ENCODE data around the gene BPIFB3. TPM values are rescaled to one million over a fixed set of nuclear protein-coding genes. Genes with fewer than 3 reads are reported as not detected.
"Not testable (repeated sequence)": the region's sequence is repeated elsewhere in the genome, so short reads cannot be mapped to it uniquely, and the experiment has no call there.

BPIFB3 gene
- total RNA-seq, 1 experiment from 2014 or later, result not detected

- intact Hi-C loops (cut with micrococcal nuclease; ENCODE audit: unreplicated experiment), result no loop called here
- no peak for DNase-seq (ENCODE audit: low read depth, low spot score)
- TF ChIP-seq TCF7L2 (IDR thresholded peaks at IDR 0.05; ENCODE audit: low read depth, low read length) (no peak), CTCF (IDR thresholded peaks at IDR 0.05) (no peak), REST (IDR thresholded peaks at IDR 0.05; ENCODE audit: insufficient read depth in 1 of 2, low read depth in 2 of 2, low read length in 1 of 2) (no peak), POLR2AphosphoS5 (IDR thresholded peaks at IDR 0.05; ENCODE audit: low read depth, low read length) (no peak), SIN3A (IDR thresholded peaks at IDR 0.05; ENCODE audit: borderline replicate concordance, insufficient read depth, low read depth, low read length) (no peak)
- Histone ChIP-seq H3K9me3 (ENCODE audit: control insufficient read depth, insufficient read depth, low read depth, low read length) (no peaks in the 10 kb centered on the region), H3K4me1 (ENCODE audit: control insufficient read depth, insufficient read depth, low read length) (no peaks in the 10 kb centered on the region), H3K27me3 (ENCODE audit: control insufficient read depth, insufficient read depth, low read length) (no peaks in the 10 kb centered on the region), H3K4me3 (ENCODE audit: low read depth in 2 of 2, low read length in 2 of 2) (no peak overlapping the region), H3K36me3 (ENCODE audit: control insufficient read depth, insufficient read depth, low read length) (no peaks in the 10 kb centered on the region), H3K27ac (ENCODE audit: low read length) (no peak overlapping the region)
- ChIA-PET POLR2A (no interaction called here), CTCF (interaction anchor here (0.5 kb wide), 1 partner anchor 1564 kb away, joined by 6 read pairs; no protein-coding TSS in a partner anchor)
- no peak for ATAC-seq
- BruUV-seq (replicated peaks), result no TSS peak
- in situ Hi-C loops (cut with HindIII; ENCODE audit: low pct_unique_long_range_greater_than_20kb, low sequenced_read_pairs), result no loop called here
These were observed 67.2 kb downstream of the BPIFB3 start for GRCh38 chr20:33120934-33121333.

- POLR2A ChIA-PET; in situ Hi-C loops (cut with HindIII; ENCODE audit: low pct_unique_long_range_greater_than_20kb, low sequenced_read_pairs); H3K36me3 ChIP-seq (ENCODE audit: control insufficient read depth, insufficient read depth, low read length): not testable (repeated sequence)
These were observed 68.6 kb downstream of the BPIFB3 start for GRCh38 chr20:33122297-33122696.

More at GRCh38 chr20:33122297-33122696, 68.6 kb downstream of the BPIFB3 start:
- H3K4me1 ChIP-seq (ENCODE audit: control insufficient read depth, insufficient read depth, low read length); H3K9me3 ChIP-seq (ENCODE audit: control insufficient read depth, insufficient read depth, low read depth, low read length); ATAC-seq; intact Hi-C loops (cut with micrococcal nuclease; ENCODE audit: unreplicated experiment); H3K27ac ChIP-seq (ENCODE audit: low read length); DNase-seq (ENCODE audit: low read depth, low spot score); CTCF ChIA-PET; BruUV-seq (replicated peaks); H3K4me3 ChIP-seq (ENCODE audit: low read depth in 2 of 2, low read length in 2 of 2); H3K27me3 ChIP-seq (ENCODE audit: control insufficient read depth, insufficient read depth, low read length): not testable (repeated sequence)

Other genes with a start within 250 kb of the BPIFB3 start
- 160 TPM for gene MAPRE1, start 233.9 kb upstream of the BPIFB3 start, total RNA-seq (2021; ENCODE audit: unreplicated experiment)
- gene EFCAB8, start 195.0 kb upstream of the BPIFB3 start, total RNA-seq (2021; ENCODE audit: unreplicated experiment), result 1.1 TPM
- gene SUN5, start 49.5 kb upstream of the BPIFB3 start, total RNA-seq (2021; ENCODE audit: unreplicated experiment), result not detected
- not detected for gene BPIFB2, start 46.2 kb upstream of the BPIFB3 start, total RNA-seq (2021; ENCODE audit: unreplicated experiment)
- gene BPIFB6, start 22.3 kb upstream of the BPIFB3 start, total RNA-seq (2021; ENCODE audit: unreplicated experiment), result not detected
- gene BPIFB4, start 25.7 kb downstream of the BPIFB3 start, total RNA-seq (2021; ENCODE audit: unreplicated experiment), result not detected
- gene BPIFA2, start 114.3 kb downstream of the BPIFB3 start, total RNA-seq (2021; ENCODE audit: unreplicated experiment), result not detected
- not detected for gene BPIFA3, start 163.4 kb downstream of the BPIFB3 start, total RNA-seq (2021; ENCODE audit: unreplicated experiment)
- not detected for gene BPIFA1, start 182.1 kb downstream of the BPIFB3 start, total RNA-seq (2021; ENCODE audit: unreplicated experiment)
- gene BPIFB1, start 229.3 kb downstream of the BPIFB3 start, total RNA-seq (2021; ENCODE audit: unreplicated experiment), result 0.10 TPM

Measured in Panc1 (cell line).